Heart right ventricle (tissue), 16 donors: ENCODE measurements around the gene ZNF397. TPM values are rescaled to one million over a fixed set of nuclear protein-coding genes. Genes with fewer than 3 reads are reported as not detected.

ENCODE experiments used
- ATAC-seq, 8 donors: fragments of 200-7000 bp; cut with Tn5 transposase; one replicate each; pipeline ENCODE4 v1.9.1; 2020; ENCODE audit warnings: mild to moderate bottlenecking in 8 of 8, moderate library complexity in 8 of 8, moderate number of reproducible peaks in 1 of 8
- DNase-seq, 2 donors: peaks; one replicate each; pipeline ENCODE4 v3.0.0-alpha.2; 2020
- H3K27ac ChIP-seq, 10 donors: fragments of 200-600 bp; sonication (generic) in 2 of 10; one replicate each; pipeline versions ENCODE4 v1.5.0 to v1.8.0; 2020 to 2022; ENCODE audit warnings: mild to moderate bottlenecking in 3 of 10
- H3K27me3 ChIP-seq, 7 donors: fragments of 200-600 bp; one replicate each; pipeline ENCODE4 v1.8.0; 2021 to 2022; ENCODE audit warnings: mild to moderate bottlenecking in 2 of 7
- H3K36me3 ChIP-seq, 9 donors: fragments of 200-600 bp; sonication (generic) in 1 of 9; one replicate each; pipeline versions ENCODE4 v1.5.0 to v1.8.0; 2020 to 2022; ENCODE audit warnings: mild to moderate bottlenecking in 2 of 9
- H3K4me1 ChIP-seq, 9 donors: fragments of 200-600 bp; sonication (generic) in 1 of 9; one replicate each; pipeline versions ENCODE4 v1.5.0 to v1.8.0; 2020 to 2022; ENCODE audit warnings: mild to moderate bottlenecking in 4 of 9
- H3K4me3 ChIP-seq, 10 donors: fragments of 200-600 bp; sonication (generic) in 2 of 10; one replicate each; pipeline versions ENCODE4 v1.5.0 to v1.8.0; 2020 to 2022; ENCODE audit warnings: mild to moderate bottlenecking in 7 of 10, moderate library complexity in 2 of 10
- H3K9me3 ChIP-seq, 11 donors: fragments of 200-600 bp in 10 of 11; sonication (generic) in 2 of 11; one replicate each; pipeline versions ENCODE4 v1.5.0 to v1.8.0; 2013 to 2022; ENCODE audit warnings: mild to moderate bottlenecking in 2 of 11, control low read depth in 1 of 11, moderate library complexity in 1 of 11
- whole genome bisulfite sequencing, 2 donors: extraction: QIAGEN DNeasy Blood & Tissue Kit; methylation state at CpG; one replicate each; pipeline ENCODE4 v1.1.7; 2013; ENCODE audit warnings: inconsistent platforms in 1 of 2; 5-methylcytosine and 5-hydroxymethylcytosine counted together
- intact Hi-C, 10 donors: fragments of 100-400 bp; cut with DNase I; formaldehyde crosslinking; loops; one replicate each; pipeline versions ENCODE4 v1.11.1 to v1.14.2; 2022
- polyA plus RNA-seq, 2 donors: library from polyadenylated mRNA; stranded (reverse); fragments of 200-250 nt; gene quantifications; one replicate each; pipeline ENCODE4 v1.2.3, GENCODE V29; 2013
- total RNA-seq, 10 donors: library from RNA; stranded (reverse); fragmentation: NEBNext Ultra II Directional in 3 of 10; extraction: Animal tissue kit (Norgen Biotek cat#: 25700) in 3 of 10; gene quantifications; one replicate each; pipeline versions ENCODE4 v1.2.1 to v1.2.4, GENCODE V29; 2021 to 2023
- TF ChIP-seq, protein P1 (sequence below), 9 donors: fragments of 200-600 bp; sonication (generic) in 2 of 9; IDR thresholded peaks; one replicate each; pipeline versions ENCODE4 v1.5.0 to v1.8.0; 2021 to 2022; ENCODE audit warnings: antibody characterized with exemption in 9 of 9, mild to moderate bottlenecking in 5 of 9, moderate library complexity in 1 of 9
- donor health status: Arrhythmogenic right ventricular cardiomyopathy.
- donor health status: ischemic (EF 13 %, LVEDD 7.1; RV severe dilation, severe dysfunction).
- donor health status: healthy with polysubstance abuse.
- donor health status: DM: no; HTN: yes; CAD: no.
- donor health status: DM: no; HTN: no; CAD: no.
- donor health status: ischemic (EF 25% LVEDD 6.9; RV normal size, moderate dysfunction).
- donor health status: ischemic (EF 25% LVEDD 5.7; RV mildly dilated, moderate dysfunction).
- donor health status: healthy.
- donor health status: DM: yes; HTN: yes; CAD: no.
- donor health status: Ischemic cardiomyopathy.
- donor health status: ischemic (EF 35%, LVEDD 5.7; RV mildly dilated, moderate dysfunction).
- donor health status: nonischemic (EF 11% LVEDD 7.7; RV severe dilation, severe dysfunction).
- donor health status: DM: yes; HTN: yes; CAD: no.
- donor health status: PGD.
- donor health status: ischemic (EF 29% LVEDD 5.4; RV normal size, mild dysfunction).
- donor health status: nonischemic (EF 23%, LVEDD 6.1; RV moderate dilation, normal function).

The ZNF397 gene
- total and polyA plus RNA-seq, 12 donors: 7.6 to 18.6 (median 14.2) TPM

DNA sequence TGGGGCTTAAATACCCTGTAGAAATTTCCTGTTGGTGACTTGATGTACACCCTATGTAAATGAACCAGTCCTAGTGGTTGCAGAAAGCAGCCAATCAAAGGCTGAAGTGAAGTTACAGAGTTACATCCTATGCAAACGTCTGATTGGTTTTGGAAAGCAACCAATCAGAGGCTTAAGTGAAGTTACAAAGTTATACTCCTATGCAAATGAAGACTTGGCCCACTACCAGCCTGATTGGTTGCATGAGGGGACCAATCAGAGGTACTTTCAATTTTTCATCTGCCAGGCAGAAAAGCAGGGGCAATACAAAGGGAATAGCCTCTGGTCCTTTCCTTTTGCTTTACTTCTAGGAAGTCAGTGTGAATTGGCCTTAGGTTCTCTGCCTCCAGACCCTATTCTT is 13.6 kb upstream of the ZNF397 start:
- DNase-seq: no peak
- H3K36me3 ChIP-seq: no peaks in the 10 kb centered on the region
- intact Hi-C loops: loop anchor here in 3 of 10 donors (5.0 to 10.0 kb wide), 2 partner anchors 125 to 222 kb away; no protein-coding TSS in a partner anchor
- no peak for ATAC-seq
- TF ChIP-seq, protein P1, sequence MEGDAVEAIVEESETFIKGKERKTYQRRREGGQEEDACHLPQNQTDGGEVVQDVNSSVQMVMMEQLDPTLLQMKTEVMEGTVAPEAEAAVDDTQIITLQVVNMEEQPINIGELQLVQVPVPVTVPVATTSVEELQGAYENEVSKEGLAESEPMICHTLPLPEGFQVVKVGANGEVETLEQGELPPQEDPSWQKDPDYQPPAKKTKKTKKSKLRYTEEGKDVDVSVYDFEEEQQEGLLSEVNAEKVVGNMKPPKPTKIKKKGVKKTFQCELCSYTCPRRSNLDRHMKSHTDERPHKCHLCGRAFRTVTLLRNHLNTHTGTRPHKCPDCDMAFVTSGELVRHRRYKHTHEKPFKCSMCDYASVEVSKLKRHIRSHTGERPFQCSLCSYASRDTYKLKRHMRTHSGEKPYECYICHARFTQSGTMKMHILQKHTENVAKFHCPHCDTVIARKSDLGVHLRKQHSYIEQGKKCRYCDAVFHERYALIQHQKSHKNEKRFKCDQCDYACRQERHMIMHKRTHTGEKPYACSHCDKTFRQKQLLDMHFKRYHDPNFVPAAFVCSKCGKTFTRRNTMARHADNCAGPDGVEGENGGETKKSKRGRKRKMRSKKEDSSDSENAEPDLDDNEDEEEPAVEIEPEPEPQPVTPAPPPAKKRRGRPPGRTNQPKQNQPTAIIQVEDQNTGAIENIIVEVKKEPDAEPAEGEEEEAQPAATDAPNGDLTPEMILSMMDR (IDR thresholded peaks at IDR 0.05): no peak
- no peak overlapping the region for H3K27ac ChIP-seq
- H3K27me3 ChIP-seq: no peaks in the 10 kb centered on the region
- peaks cover 0 to 3% (median 0%) of the 10 kb centered on the region in 9 donors for H3K4me1 ChIP-seq
- no peaks in the 10 kb centered on the region for H3K9me3 ChIP-seq
- 73 to 76% methylated on average over 1 of the region's 1 CpG for WGBS, 2 donors
- H3K4me3 ChIP-seq: no peak overlapping the region

DNA sequence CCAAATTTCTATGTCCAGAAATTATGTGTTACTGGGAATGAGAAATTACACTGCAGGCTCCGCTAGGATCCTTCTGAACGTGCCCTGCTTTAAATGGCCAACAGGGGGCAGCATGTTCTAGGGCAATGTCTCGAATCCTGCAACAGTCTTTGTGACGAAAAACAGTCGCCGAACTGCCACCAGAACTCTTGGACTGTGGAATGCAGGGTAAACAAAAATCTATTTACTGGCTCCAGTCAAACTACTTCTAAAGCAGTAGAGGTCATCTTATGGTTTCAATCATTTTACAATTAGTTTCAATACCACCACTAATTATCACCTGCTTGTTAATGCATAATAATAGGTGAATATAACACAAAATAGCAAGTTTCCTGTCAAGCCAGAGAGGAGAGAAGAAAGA is 9.8 kb upstream of the ZNF397 start:
- DNase-seq (peak; percentile 68 to 88), ATAC-seq (peak; percentile 80 to 95 (median 90))
- Histone ChIP-seq H3K27ac (no peak overlapping the region), H3K9me3 (no peaks in the 10 kb centered on the region), H3K4me3 (peak overlapping the region in 4 of 10 donors; percentile 18 to 33 (median 20)), H3K27me3 (no peaks in the 10 kb centered on the region), H3K36me3 (no peaks in the 10 kb centered on the region), H3K4me1 (peaks cover 0 to 3% (median 0%) of the 10 kb centered on the region in 9 donors)
- TF ChIP-seq, protein P1 (IDR thresholded peaks at IDR 0.05): peak; percentile 84 to 98 (median 94)
- WGBS, 2 donors: 0 to 1% methylated on average over 6 of the region's 6 CpGs
- intact Hi-C loops: loop anchor here in 8 of 10 donors (1.0 to 10.0 kb wide), 6 partner anchors 121 to 226 kb away; no protein-coding TSS in a partner anchor

DNA sequence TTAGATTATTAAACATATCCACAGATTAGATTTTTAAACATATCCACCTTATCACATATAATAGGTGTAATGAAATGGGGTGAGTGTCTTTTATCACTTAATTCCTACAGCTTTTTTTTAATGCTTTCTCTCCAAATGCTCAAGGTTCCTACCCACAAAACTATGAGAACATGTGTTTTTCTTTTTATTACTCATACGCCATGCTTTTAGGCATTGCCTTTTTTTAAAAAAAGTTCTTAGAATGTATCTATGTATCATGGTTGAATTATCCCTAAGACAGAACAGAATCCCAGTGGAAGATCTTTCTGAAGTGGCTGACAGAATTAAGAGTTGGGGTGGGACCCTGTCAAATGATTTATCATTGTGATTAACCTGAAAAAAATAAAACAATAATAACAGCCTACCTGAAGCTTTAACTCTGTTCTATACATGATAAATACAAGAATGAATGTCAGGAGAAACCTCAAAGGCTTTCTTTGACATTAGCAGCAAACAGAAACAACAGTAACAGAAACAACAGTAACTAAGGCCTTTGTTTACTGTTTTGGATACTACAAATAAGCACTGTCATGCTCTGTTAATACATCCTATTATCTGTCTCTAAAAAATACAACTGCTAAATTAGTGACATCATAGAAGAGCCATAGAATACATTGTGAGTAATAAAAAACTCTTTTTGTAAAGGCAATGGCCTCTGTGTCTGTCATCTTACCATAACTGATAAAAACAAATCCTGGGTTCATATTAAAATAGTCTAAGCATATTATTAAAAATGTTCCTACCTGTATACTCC is 4.1 kb upstream of the ZNF397 start:
- TF ChIP-seq, protein P1 (IDR thresholded peaks at IDR 0.05): no peak
- ATAC-seq (no peak), DNase-seq (no peak)
- no peak overlapping the region for H3K27ac ChIP-seq
- 91 to 92% methylated on average over 1 of the region's 1 CpG for WGBS, 2 donors
- H3K4me3 ChIP-seq: no peak overlapping the region
- H3K4me1 ChIP-seq: peaks cover 0 to 9% (median 3%) of the 10 kb centered on the region in 9 donors
- H3K27me3 ChIP-seq: no peaks in the 10 kb centered on the region
- intact Hi-C loops: loop anchor here in 3 of 10 donors (5.0 to 10.0 kb wide), 3 partner anchors 56 to 232 kb away; partner anchors contain the start of gene ZSCAN30 (in 1 of the 3)
- H3K9me3 ChIP-seq: no peaks in the 10 kb centered on the region
- no peaks in the 10 kb centered on the region for H3K36me3 ChIP-seq

DNA sequence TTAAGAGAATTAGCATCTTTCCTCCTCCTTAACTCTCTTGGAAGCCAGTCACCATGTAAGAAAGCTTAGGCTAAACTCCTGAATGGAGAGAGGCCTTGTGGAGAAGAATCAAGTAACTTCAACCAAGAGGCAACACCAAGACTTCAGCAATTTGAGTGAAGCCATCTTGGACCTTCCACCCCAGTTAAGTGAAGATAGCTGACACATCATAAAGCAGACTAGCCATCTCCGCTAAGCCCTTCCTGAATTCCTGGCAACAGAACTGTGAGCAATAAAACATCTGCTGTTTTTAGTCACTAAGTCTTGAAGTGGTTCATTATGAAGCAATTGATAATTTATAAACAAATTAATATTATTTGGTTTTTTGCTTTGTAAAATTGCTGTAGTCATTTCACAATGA is 1.5 kb upstream of the ZNF397 start:
- no peak for ATAC-seq
- intact Hi-C loops: loop anchor here in 3 of 10 donors (5.0 to 10.0 kb wide), 3 partner anchors 53 to 235 kb away; partner anchors contain the start of gene ZSCAN30 (in 1 of the 3)
- 77 to 79% methylated on average over 1 of the region's 1 CpG for whole genome bisulfite sequencing, 2 donors

More for the DNA sequence above, 1.5 kb upstream of the ZNF397 start:
- TF ChIP-seq, protein P1 (IDR thresholded peaks at IDR 0.05): no peak
- Histone ChIP-seq H3K4me3 (no peak overlapping the region), H3K27me3 (no peaks in the 10 kb centered on the region), H3K36me3 (peaks cover 0 to 22% (median 20%) of the 10 kb centered on the region in 9 donors), H3K27ac (no peak overlapping the region), H3K4me1 (peaks cover 0 to 21% (median 13%) of the 10 kb centered on the region in 9 donors), H3K9me3 (peaks cover 0 to 3% (median 0%) of the 10 kb centered on the region in 11 donors)
- no peak for DNase-seq
